Stimulated activated CD4-positive, alpha-beta T cell treated with anti-CD3 and anti-CD28 coated beads, Interleukin-4, amount 100 ng/mL, for 24 hours (primary cell): ENCODE data around the gene SP140.
"Not testable (repeated sequence)": the region's sequence is repeated elsewhere in the genome, so short reads cannot be mapped to it uniquely, and the experiment has no call there.

ENCODE experiments used
- DNase-seq: peaks from one replicate; pipeline ENCODE4 v3.0.0-alpha.2; 2020

The SP140 gene

DNA sequence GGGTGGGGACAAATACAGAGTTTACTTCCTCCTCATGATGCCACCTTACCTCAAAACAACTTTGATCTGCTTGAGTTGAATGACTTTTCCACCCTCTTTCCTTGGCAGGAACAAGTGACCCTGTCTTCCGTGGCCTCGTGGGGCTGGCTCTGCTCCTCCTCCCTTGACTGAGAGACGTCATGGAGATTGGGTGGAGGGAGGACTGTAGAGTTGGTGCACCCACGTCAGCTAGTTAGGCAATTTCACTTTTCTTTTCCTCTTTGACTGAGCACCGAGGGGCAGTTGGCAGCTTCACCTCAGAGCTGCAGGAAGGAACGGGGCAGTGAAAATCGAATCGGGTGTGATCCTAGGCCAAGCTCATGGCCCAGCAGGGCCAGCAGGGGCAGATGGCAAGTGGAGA is at the start of gene SP140:
SP140 (plus strand) TSS at position 251 of the 400 bp plus-strand sequence; CDS start at position 360, 109 bp downstream.
- peak; percentile 83 for DNase-seq

DNA sequence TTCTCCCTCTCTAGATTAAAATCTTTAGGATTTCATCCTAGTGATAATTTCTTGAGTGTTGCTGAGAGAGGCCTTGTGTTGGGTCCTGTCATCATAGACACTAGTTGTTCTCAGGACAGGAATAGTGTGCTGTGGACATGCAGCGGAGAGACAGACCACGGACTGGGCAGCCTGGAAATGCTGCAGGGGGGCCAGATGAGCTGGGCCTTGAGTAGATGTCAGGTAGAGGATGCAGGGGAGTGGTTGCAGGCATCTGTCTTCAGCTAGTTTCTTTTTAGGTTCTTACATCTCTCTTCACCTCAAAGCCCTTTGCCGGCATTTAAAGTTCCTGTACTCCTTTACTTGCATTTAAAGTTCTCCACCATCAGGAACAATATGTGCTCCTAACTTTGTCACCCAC is 48.5 kb upstream of the SP140 start:
- no peak for DNase-seq

DNA sequence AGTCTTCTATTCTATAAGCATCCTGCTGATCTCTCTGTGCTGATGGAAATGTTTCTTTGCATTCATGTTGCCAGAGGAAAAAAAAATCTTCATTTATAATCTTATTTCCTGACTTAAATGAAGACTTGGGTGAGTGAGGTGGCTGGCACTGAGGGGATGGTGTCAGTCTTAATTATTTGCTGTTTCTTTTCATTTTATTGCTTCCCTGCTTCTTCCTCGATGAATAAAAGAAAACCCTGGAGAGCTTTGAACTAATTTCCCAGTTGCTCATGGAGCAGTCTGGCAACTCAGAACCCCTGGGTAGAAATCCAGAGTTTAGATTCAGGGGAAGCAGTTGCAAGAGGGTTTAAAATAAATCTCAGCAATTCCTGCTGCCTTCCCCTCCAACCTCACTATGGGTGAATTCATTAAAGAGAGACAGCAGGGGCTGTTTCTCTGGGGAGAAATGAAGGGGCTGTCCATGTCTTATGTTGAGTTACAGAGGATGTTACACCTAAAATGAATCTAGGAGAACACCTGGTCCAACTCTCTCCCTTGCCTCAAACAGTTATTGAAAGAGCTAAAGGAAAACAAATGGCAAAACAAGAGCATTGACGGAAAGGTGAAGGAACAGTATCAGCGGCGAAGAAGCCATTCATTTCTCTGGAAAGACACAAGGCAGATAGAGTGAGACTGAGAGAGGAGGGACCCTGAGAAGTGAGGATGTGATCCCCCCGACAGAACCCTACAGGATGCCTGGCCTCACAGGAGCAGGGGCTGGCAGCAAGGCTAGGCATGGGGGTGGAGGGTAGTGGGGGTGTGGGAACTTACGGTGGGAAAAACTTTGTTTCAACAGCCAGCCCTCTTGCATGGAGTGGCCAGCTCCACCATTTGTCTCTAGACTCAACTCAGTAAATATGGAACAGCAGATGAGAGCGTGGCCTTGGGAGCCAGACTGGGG is 46.7 kb upstream of the SP140 start:
- DNase-seq: no peak

DNA sequence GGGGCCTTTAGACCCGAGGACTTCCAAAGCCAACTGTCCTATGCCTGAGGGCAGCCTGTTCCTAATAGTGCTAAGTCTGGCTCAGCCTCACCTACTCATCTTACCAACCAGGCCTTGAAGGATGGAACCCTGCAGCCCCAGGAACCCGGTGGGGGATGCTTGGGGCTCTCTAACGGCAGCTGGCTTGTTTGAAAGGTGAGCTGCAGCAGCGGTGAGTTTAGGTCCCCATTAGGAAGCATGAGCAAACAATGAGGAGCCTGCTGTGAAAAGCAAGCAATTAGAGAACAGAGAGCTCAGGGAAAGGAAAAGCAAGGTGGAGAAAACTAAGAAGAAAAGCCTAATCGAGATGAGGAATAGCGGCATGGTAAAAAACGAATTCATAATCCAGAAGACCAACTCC is 45.6 kb upstream of the SP140 start:
- DNase-seq: no peak

DNA sequence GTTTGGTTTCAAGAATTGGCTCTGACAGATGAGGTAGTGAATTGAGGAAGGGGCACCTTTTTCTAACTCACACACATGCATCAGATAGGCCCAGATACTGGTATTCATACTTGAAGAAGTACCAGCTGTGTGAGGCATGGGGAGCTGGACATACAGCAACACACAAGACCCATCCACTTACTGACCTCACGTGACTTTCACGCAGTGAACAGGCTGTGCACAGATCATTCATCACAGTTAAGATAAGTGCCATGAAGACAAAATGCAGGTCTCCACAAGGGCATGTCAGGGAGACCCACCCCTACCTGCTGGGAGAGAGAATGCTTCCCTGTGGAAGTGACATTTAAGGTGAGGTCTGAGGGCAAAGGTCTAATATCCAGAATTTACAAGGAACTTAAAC is 44.3 kb upstream of the SP140 start:
- DNase-seq: no peak

DNA sequence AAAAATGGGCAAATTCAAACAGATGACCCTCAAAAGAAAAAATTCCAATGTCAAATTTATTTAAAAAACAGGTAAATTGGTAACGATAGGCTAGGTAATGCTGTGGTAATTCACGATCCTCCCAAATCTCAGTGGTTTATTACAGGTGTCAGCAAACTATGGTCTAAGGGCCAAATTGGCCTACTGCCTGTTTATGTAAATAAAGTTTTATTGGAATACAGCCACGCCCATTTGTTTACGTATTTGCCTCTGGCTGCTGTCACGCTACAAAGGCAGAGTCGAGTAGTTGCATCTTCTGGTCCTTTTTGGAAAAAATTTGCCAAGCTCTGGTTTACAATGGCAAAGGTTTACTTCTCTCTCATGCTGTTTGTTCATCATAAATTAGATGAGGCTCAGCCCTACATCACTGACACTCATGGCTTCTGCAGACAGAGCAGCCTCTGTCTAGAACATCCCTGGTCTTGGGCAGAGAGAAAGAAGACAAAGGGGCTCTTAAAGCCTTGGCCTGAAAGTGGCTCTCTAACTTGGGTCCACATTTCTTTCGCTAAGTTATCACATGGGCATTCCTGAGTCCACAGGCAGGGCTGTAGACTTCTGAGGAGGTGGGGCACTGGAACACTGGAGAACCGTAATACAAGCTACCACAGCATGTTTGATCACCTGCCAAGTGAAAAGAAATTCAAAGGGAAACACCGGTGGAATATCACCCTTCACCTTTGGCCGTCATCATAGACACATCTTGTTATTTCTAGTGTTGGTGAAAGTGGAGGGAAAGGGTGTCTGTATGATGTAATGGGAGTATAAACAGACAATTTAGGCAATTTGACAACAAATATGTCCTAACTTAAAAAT is 40.6 kb upstream of the SP140 start:
- DNase-seq: no peak

DNA sequence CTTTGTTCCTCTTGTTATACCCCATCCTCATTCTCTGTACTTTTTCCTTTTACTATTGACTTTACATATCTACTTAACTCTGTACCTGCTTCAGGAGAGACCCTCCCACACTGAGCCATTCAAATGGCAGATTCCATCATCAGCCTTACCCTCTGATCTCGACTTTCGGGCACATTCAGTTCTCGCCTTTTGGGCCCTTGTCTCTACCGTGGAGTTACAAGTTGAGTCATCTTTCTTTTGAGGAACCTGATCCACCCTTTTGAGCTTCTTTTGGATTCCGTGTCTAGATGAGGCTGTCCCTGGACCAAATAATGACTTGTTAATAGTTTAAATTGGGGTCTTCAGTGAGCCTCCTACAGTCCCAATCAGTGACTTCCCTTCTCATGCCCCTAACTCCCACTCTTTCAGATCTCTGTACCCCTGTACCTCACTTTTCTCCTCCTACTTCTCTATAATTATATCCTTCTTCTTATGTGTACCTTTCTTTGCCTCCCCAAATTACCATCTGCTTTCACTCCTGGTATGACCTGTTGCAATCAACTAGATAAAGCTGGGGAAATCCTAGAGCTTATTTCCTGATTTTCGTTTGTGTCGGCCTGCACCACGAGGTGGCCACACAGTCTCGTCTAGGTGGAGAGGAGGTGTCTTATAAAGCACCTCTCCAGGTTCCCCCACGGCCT is 23.0 kb upstream of the SP140 start:
- DNase-seq: peak; percentile 43

DNA sequence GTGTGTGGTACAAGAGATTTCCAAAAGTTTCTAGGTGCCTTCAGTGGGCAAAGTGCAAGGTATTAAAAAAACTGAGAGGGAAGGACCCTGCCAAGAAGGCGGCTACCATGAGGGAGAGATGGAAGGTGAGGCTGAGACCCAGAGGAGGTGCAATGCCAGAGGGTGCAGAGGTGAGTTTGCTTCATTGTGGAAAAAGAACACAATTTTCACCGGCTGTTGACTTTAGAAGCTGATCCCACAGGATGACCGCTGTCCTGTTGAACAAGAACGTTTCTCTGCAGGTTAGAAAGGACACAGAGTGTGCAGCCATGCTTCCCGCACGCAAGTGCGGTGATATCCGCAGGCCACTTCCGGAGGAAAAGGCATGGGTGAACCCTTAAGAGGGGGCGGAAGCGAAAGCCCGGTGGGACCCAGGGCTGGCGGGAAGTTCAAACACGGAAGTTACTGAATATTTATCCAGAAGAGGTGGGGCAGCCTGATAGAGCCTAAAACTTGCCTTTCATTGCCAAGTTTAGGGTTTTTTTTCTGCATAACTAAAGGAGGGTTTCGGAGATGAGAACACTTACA is 22.3 kb upstream of the SP140 start:
- no peak for DNase-seq

DNA sequence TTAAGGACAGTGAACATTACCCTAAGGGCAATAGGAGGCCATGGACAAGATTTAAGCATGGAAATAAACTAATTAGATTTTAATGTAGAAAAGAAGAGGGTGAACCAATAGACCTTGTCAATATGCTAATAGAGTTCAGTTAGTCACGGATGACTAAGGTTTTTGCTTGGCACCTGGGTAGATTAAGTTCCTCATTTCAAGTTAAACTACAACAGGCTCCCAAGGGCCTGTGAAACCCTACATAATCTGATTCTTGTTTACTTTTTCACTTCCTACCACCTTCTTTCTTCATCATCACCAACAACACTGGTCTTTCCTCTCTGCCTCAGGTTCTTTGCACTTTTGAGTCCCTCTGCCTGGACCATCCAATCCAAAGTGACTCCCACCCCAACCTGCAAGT is 20.5 kb upstream of the SP140 start:
- DNase-seq: no peak

DNA sequence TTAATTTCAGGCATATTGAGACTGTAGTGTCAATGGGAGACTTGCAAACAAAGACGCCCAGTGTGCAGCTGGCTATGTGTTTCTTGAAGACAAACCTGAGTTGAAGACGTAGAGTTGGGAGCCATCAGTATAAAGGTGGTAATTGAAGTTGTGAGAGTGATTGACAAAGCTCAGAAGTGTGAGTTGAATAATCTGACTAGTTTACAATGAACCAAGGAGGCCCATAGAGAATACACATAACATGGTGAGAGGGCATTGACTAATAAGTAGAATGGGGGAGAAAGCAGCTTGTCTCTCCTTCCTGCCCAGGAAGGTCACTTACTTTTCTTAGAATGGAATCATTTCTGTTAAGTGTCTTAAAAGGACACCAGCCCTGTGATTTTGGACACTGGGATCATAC is 19.8 kb upstream of the SP140 start:
- DNase-seq: no peak

DNA sequence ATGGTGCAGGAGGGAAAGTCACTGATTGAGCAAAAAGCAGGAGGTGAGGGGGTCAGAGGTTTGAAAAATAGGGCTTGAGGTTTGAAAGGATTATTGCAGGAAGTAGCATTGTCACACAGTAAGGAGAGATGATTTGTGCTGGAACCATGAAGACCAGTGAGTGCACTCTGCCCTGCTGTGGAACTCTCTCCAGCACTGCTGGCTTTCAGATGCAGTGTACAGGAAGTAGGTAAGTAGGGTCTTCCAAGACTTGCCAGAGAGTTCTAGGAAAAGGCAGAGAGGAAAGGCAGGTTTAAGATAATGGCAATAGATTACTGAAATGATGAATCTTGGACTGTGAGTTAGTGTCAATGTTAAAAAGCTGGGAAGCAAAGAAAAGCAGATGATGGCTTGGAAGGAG is 17.0 kb upstream of the SP140 start:
- DNase-seq: no peak

DNA sequence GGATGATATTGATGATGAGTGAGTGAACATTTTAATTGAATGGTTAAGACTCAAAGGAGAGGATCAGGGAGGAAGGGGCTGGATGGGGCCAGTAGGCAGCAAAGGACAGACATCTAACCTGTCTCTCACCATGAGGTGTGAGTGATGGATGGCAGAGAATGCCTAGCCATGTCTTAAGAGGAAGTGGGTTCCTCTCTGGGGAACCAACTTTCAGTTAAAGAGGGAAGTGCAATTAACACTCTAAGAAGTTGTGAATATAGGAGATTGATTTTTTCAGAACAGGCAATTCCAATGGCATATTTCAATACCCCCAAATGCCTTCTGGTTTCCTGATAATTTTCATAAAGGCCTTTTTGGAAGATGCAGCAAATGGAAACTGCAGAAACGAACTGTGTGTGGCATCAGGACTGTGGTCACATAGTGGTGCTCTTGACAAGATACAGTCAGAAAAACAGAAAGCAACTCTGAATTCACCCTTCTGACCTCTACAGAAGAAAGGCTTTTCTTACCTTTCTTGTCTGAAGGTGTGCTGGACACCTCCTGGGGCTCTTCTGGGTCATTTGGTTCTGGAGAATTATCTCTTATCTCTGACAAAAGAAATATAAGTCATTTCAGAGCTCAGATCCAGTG is 16.0 kb upstream of the SP140 start:
- no peak for DNase-seq

DNA sequence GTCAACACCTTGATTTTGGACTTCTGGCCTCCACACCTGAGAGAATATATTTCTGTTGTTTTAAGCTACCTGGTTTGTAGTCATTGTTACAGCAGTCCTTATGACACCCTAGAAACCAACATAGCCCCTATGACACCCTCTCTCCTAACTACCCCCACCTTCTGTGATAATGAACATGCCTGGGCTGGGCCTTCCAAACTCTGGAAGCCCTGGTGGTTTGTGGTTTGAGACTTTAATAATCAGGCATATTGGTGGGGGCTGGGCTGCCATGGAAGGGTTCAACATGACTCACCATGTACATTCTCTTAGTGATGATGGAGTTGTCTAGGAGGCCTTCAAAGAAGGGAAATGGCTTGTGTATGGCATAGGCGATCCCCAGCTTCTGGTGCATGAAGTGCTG is 9.0 kb upstream of the SP140 start:
- DNase-seq: no peak

DNA sequence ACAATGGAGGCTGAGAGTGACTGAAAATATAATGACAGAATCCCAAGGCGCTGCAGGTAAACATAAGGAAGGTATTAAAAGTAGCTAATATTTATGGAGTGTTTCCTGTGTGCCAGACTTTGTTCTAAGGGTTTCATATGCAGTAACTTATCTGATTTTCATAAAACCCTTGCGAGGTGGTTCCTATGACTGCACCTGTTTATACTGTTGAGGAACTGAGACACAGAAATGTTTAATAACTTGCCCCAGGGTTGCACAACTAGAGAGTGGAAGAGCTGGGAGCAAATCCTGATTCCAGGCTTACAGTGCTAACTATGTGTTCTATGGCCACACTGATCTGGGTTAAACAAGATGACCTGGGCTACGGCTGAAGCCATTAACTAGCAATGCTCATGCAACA is 8.1 kb upstream of the SP140 start:
- DNase-seq: no peak

DNA sequence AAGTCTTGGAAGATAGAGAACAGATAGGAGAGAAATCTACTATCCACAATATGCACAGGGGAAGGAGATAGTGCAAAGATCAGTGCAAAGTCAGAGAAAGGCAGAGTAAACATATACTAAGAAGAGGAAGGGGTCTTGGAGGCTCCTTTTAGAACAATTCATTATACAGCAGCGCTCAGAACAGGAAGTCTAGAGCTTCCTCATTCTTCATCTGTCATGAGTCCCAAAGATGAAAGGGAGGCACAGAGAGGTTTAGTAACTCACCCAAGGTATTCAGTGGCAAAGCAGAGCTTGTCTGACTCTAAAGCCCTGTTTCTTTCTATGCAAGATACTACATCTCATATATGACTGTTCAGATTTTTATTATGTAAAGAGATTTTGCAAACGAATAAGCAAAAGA is 7.1 kb upstream of the SP140 start:
- no peak for DNase-seq

DNA sequence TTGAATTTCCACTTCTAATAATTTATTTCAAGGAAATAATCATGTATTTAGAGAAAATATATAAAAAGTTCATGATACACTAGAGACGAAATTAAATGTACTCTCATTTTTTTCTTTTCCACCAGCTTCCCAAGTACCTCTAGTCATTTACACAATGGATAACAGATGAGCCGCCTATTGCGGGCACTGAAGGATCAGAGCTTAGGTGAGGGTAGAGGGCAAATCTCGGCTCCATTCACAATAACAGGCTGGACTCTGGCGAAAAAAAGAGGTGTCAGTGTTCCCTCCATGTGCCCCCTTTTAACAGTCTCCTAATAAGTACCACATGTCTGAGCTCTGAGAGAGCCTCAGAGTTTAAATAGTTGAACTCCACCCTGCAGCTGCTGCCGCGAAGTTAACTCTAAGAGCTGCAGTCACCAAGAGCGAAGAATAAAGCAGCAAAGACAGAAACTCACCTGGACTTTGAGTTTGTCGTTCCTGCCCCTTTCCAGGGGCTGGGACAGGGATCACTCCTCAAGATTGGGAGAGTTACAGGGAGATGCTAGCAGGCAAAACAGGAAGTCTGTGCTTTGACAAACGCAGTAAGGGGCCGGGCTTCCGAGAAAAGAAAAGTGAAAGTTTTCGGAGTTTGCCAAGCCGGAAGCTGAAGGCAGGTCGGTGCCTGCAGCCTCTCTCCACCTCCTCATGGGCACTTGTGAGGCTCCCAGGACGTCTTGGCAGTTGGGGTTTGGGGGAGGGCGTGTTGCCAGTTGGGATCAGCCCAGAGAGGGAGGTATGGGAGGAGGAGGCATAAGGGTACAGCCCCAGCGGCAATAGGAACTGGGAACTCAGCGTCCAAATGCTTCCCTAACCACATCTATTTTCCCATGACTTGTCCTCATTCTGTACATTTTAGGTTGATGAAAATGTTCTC is 5.9 kb upstream of the SP140 start, which contains the start of gene SP110:
SP110 (minus strand) TSS at position 566 of the 913 bp plus-strand sequence. CDS start 3,057 bp downstream, outside the sequence.
- DNase-seq: peak; percentile 80

DNA sequence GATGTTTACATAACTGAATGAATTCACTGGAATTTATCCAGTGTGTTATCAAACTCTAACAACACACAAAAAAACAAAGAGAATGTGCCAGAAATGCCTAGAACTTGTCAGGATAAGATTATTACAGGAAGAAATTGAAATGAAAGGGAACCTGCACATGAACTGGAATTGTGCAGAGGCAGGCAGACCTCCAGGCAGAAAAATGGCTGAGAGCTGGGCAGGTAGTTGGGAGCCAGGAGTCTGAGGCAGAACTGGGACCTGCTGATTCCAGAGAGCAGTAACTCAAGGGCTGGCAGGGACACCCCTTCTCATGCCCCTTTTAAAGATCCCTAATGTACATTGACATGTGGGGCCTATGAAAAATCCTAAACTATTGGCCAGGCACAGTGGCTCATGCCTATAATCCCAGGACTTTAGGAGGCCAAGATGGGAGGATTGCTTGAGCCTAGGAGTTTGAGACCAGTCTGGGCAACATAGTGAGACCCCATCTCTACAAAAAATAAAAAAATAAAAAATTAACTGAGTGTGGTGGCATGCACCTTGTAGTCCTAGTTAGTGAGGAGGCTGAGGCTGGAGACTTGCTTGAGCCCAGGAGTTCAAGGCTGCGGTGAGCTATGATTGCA is 5.1 kb upstream of the SP140 start:
- DNase-seq: no peak

DNA sequence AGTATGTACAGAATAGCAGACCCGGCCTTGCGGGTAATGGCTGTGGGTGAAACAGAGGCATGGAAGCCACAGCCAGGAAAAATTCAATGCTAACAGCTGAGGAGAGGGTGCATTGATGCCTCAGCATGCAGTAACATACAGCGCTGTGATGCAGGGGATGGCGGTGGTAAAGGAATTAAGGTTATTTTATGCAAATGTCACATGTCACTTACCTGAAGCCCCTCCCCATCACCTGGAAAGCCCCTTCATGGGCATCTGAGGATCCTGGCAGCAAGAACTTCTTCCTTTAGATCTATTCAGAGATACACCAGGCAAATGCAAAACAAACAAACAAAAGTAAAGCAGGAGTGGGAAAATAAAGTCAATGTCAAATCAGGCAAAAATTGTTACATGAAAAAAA is 4.0 kb upstream of the SP140 start:
- DNase-seq: no peak

DNA sequence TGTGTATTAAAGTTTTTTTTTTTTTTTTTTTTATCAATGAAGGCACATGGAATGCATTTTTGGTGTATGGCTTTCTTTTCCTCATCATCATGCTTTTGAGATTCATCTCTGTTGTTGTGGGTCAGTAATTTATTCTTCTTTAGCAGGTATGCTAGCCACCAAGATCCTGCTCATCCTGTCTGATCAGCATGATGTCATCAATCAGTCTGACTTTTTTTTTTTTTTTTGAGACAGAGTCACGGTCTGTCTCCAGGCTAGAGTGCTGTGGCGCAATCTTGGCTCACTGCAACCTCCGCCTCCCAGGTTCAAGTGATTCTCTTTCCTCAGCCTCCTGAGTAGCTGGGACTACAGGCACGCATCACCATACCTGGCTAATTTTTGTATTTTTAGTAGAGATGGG is 2.7 kb upstream of the SP140 start:
- not testable (repeated sequence) for DNase-seq

DNA sequence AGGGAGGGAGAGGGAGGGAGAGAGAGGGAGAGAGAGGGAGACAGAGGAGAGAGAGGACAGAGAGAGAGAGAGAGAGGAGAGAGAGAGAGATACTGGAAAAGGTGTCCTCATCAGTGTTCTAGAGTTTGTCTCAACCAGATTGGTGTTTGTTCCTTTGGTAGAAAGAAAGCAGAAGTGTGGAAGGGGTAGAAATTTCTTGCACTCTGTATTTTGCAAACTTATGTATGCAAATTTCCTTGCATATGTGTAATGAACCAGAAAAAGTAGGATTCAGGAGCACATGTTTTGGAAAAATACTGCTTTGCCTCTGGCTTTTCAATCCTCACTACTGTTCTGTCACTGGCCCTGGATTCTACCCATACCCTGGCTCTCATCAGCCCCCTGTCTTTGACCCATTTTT is 1.1 kb upstream of the SP140 start:
- no peak for DNase-seq

DNA sequence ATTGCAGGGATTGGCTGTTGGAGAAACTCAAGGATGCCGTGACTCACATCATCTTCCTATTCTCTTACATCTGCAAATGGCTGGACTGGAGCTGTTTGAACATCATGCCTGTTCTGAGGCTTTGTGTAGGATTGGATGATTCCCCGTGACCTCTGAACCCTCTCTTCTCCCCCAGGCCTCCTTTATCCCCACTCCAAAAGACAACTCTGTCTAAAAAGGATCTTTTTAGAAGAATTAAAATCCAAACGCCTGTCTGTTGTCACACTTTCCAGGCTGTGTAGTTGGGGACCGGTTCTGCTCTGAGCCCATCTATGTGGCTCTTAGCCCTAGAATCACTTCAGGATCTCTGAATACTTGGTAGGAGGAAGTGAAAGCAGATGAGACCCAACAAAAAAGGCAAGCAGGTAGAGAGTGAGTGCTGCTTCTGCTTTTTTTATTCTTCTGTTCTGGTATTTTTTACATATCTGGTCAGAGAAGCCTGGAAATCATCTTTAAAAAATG is 565 bp downstream of the SP140 start:
- DNase-seq: no peak
